ENCODE measurements around the gene PABPN1.

GRCh38 chr14:23300687-23301223, 20.5 kb upstream of the PABPN1 start:
- TF ChIP-seq CTCF (conservative IDR thresholded peaks at IDR 0.05), result no peak
- no peak for TF ChIP-seq ZFX (IDR thresholded peaks at IDR 0.05)
